NCI-H2029 (cell line): Measurements from ENCODE around the gene QARS1.

Source experiments
- DNase-seq: peaks from one replicate; lab custom pipeline; 2025; lab: John Stamatoyannopoulos, UW

Gene QARS1

DNA sequence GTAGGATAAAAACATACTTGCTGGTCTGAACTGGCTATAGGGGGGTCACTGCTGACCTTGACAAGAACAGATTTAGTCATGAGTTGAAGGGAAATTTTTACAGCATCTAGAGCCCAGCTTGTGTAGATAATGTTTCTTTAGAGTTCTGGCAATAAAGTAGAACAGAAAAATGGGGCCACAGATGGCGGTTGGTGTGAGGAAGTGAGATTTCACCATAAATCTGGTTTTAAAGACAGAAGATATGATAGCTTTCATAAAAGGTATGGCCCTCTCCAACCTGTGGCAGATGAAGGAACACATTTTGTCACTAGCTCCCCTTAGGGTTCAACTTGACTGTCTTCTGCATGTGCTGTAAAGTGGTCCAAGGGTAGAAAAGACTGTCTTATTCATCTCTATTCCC is 51.0 kb downstream of the QARS1 start:
- DNase-seq: no peak
